Testis (tissue), 3 donors: ENCODE results near the gene TSHZ1. TPM values are rescaled to one million over a fixed set of nuclear protein-coding genes. Genes with fewer than 3 reads are reported as not detected.

Experiments used
- DNase-seq: peaks from one replicate; pipeline ENCODE4 v3.0.0-alpha.2; 2019
- H3K27ac ChIP-seq, 2 donors: fragments of 200-600 bp; sonication (generic); one replicate each; pipeline ENCODE4 v1.5.1; 2019
- H3K27me3 ChIP-seq: fragments of 200-600 bp; sonication (generic); one replicate; pipeline ENCODE4 v1.5.1; 2019
- H3K36me3 ChIP-seq: fragments of 200-600 bp; sonication (generic); one replicate; pipeline ENCODE4 v1.5.1; 2017; ENCODE audit warnings: low read depth; ENCODE audit errors: missing control alignments
- H3K4me1 ChIP-seq: fragments of 200-600 bp; sonication (generic); one replicate; pipeline ENCODE4 v1.5.1; 2019
- H3K4me3 ChIP-seq, 2 donors: fragments of 200-600 bp; sonication (generic); one replicate each; pipeline ENCODE4 v1.5.1; 2017 to 2019
- H3K9me3 ChIP-seq: fragments of 200-600 bp; sonication (generic); one replicate; pipeline ENCODE4 v1.5.1; 2017
- POLR2A ChIP-seq: fragments of 450-650 bp; IDR thresholded peaks from one replicate; pipeline ENCODE4 v1.6.1; 2017; ENCODE audit warnings: antibody characterized with exemption, mild to moderate bottlenecking, moderate library complexity
- WGBS, 2 donors: methylation state at CpG; one replicate each; pipeline ENCODE4 v1.1.5; 2018; 5-methylcytosine and 5-hydroxymethylcytosine counted together
- intact Hi-C: fragments of 100-400 bp; cut with DNase I; formaldehyde crosslinking; loops from one replicate; pipeline ENCODE4 v1.15.1; 2023; ENCODE audit warnings: low total_unique reads
- polyA plus RNA-seq: library from polyadenylated mRNA; stranded (reverse); fragments of 350-450 nt; fragmentation: Illumina TruSeq; extraction: RNeasy Lipid Tissue Mini Kit (QIAGEN cat#74804); gene quantifications from one replicate; pipeline ENCODE4 v1.2.3, GENCODE V29; 2014; ENCODE audit warnings: low read depth, low replicate concordance; ENCODE audit not compliant: insufficient read depth
- total RNA-seq, 2 donors: library from RNA; depleted of rRNA; stranded (reverse); fragments of >200 nt; gene quantifications; one replicate each; pipeline ENCODE4 v1.2.3, GENCODE V29; 2016
- TF ChIP-seq, protein P1 (sequence below), 3 experiments: fragments of 450-650 bp in 2 of 3; fragments of 200-600 bp in 1 of 3; sonication (generic) in 1 of 3; IDR thresholded peaks; one replicate each; pipeline ENCODE4 v1.5.1; 2016 to 2019; ENCODE audit warnings: antibody characterized with exemption in 3 of 3, mild to moderate bottlenecking in 2 of 3, moderate library complexity in 1 of 3

The TSHZ1 gene
- total and polyA plus RNA-seq, 3 donors from 2014 or later, result 12.8 to 36.2 (median 18.4) TPM

DNA sequence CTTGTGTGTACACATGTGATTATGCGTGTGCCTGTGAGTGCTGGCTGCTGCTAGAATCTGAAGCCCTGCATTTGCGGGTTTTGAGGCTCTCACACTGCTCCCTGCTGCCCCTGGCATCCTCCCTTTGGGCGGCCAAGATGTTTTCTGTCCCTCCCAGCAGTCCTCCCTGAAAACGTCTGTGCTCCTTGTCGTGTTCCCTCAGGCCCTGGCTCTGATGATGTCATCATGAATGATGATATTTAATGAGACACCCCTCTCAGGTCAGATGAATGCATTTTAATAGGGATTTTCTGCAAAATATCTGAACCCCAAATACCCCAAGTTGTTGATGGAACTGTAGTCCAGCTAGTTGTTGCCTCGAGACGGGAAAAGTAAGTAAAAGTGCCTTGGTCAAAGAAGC lies 73.1 kb downstream of the TSHZ1 start:
- no peaks in the 10 kb centered on the region for H3K36me3 ChIP-seq
- no peaks in the 10 kb centered on the region for H3K27me3 ChIP-seq
- no peak for TF ChIP-seq POLR2A
- TF ChIP-seq, protein P1, sequence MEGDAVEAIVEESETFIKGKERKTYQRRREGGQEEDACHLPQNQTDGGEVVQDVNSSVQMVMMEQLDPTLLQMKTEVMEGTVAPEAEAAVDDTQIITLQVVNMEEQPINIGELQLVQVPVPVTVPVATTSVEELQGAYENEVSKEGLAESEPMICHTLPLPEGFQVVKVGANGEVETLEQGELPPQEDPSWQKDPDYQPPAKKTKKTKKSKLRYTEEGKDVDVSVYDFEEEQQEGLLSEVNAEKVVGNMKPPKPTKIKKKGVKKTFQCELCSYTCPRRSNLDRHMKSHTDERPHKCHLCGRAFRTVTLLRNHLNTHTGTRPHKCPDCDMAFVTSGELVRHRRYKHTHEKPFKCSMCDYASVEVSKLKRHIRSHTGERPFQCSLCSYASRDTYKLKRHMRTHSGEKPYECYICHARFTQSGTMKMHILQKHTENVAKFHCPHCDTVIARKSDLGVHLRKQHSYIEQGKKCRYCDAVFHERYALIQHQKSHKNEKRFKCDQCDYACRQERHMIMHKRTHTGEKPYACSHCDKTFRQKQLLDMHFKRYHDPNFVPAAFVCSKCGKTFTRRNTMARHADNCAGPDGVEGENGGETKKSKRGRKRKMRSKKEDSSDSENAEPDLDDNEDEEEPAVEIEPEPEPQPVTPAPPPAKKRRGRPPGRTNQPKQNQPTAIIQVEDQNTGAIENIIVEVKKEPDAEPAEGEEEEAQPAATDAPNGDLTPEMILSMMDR (IDR thresholded peaks at IDR 0.05), result no peak
- WGBS, 2 donors, result 78 to 83% methylated on average over 4 to 7 of the region's 7 CpGs
- intact Hi-C loops, result no loop called here
- H3K27ac ChIP-seq, result no peak overlapping the region
- peaks cover 7% of the 10 kb centered on the region for H3K4me1 ChIP-seq
- H3K9me3 ChIP-seq, result no peaks in the 10 kb centered on the region
- no peak for DNase-seq
- H3K4me3 ChIP-seq, result no peak overlapping the region

DNA sequence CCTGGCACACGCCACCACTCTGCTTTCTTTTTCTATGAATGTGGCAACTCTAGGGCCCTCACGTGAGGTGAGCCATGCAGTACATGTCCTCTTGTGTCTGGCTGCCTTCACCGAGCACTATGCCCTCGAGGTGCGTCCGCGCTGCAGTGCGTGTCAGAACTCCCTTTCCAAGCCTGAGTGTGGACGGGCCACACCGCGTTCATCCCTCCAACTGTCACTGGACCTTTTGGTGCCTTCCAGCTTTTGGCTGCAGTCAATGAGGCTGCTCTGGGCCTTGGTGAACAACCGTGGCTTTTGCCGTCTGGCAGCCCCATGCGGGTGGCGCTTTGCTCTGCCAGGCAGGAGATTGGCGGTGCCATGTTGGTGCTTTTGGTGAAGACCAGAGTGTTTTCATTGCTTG lies 74.0 kb downstream of the TSHZ1 start:
- H3K36me3 ChIP-seq, result no peaks in the 10 kb centered on the region
- H3K27me3 ChIP-seq, result no peaks in the 10 kb centered on the region
- intact Hi-C loops, result no loop called here
- no peak overlapping the region for H3K4me3 ChIP-seq
- no peak for DNase-seq
- H3K9me3 ChIP-seq, result no peaks in the 10 kb centered on the region
- no peak for TF ChIP-seq POLR2A
- TF ChIP-seq, protein P1 (IDR thresholded peaks at IDR 0.05), result no peak
- peaks cover 7% of the 10 kb centered on the region for H3K4me1 ChIP-seq
- H3K27ac ChIP-seq, result no peak overlapping the region
- WGBS, 2 donors, result 91 to 95% methylated on average over 16 of the region's 16 CpGs

- intact Hi-C loops, result no loop called here
- H3K9me3 ChIP-seq, result no peaks in the 10 kb centered on the region
Measured at GRCh38 chr18:75285876-75286275, 75.3 kb downstream of the TSHZ1 start.

GRCh38 chr18:75287006-75287405 lies 76.4 kb downstream of the TSHZ1 start:
- no peak for TF ChIP-seq POLR2A
- TF ChIP-seq, protein P1 (IDR thresholded peaks at IDR 0.05), result no peak
- H3K27ac ChIP-seq, result no peak overlapping the region
- H3K27me3 ChIP-seq, result no peaks in the 10 kb centered on the region
- H3K4me1 ChIP-seq, result peaks cover 4% of the 10 kb centered on the region
- no peaks in the 10 kb centered on the region for H3K36me3 ChIP-seq
- H3K4me3 ChIP-seq, result no peak overlapping the region
- DNase-seq, result no peak
- H3K9me3 ChIP-seq, result no peaks in the 10 kb centered on the region
- intact Hi-C loops, result no loop called here
- WGBS, 2 donors, result 95 to 97% methylated on average over 13 to 23 of the region's 23 CpGs

More at GRCh38 chr18:75285876-75286275, 75.3 kb downstream of the TSHZ1 start:
- 96 to 98% methylated on average over 22 to 24 of the region's 24 CpGs for WGBS, 2 donors
- Histone ChIP-seq H3K36me3 (no peaks in the 10 kb centered on the region), H3K27ac (no peak overlapping the region), H3K27me3 (no peaks in the 10 kb centered on the region), H3K4me1 (peaks cover 7% of the 10 kb centered on the region), H3K4me3 (no peak overlapping the region)
- TF ChIP-seq POLR2A, result no peak
- TF ChIP-seq, protein P1 (IDR thresholded peaks at IDR 0.05), result no peak
- no peak for DNase-seq

DNA sequence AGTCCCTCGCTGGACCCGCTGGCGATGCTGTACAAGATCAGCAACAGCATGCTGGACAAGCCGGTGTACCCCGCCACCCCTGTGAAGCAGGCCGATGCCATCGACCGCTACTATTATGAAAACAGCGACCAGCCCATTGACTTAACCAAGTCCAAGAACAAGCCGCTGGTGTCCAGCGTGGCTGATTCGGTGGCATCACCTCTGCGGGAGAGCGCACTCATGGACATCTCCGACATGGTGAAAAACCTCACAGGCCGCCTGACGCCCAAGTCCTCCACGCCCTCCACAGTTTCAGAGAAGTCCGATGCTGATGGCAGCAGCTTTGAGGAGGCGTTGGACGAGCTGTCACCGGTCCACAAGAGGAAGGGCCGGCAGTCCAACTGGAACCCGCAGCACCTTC lies 77.1 kb downstream of the TSHZ1 start:
- H3K27ac ChIP-seq, result no peak overlapping the region
- intact Hi-C loops, result no loop called here
- WGBS, 2 donors, result 95 to 100% methylated on average over 9 to 24 of the region's 24 CpGs
- H3K4me1 ChIP-seq, result no peaks in the 10 kb centered on the region
- no peak overlapping the region for H3K4me3 ChIP-seq
- no peaks in the 10 kb centered on the region for H3K27me3 ChIP-seq
- no peaks in the 10 kb centered on the region for H3K9me3 ChIP-seq
- no peaks in the 10 kb centered on the region for H3K36me3 ChIP-seq
- no peak for DNase-seq
- TF ChIP-seq, protein P1 (IDR thresholded peaks at IDR 0.05), result no peak
- TF ChIP-seq POLR2A, result no peak
